ENCODE measurements around the gene FMNL2. TPM values are rescaled to one million over a fixed set of nuclear protein-coding genes. Genes with fewer than 3 reads are reported as not detected.

FMNL2 gene
- polyA plus RNA-seq, 1 donor from 2014 or later: 86.5 TPM

DNA sequence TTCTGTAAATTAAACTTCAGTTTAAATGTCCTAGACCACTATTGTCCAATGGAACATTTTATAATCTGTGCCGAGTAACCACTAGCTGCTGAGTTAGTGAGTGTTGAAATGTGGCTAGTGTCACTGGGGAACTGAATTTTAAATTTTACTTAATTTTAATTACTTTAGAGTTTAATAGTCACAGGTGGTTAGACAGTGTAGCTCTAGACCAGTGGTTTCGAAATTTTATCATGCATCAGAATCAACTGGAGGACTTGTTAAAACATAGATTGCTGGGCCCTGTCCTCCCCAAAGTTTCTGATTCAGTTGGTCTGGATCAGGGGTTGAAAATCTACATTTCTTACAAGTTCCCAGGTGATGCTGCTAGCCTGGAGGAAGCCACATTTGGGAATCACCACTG is 110.4 kb downstream of the FMNL2 start:
- TF ChIP-seq, protein P1, sequence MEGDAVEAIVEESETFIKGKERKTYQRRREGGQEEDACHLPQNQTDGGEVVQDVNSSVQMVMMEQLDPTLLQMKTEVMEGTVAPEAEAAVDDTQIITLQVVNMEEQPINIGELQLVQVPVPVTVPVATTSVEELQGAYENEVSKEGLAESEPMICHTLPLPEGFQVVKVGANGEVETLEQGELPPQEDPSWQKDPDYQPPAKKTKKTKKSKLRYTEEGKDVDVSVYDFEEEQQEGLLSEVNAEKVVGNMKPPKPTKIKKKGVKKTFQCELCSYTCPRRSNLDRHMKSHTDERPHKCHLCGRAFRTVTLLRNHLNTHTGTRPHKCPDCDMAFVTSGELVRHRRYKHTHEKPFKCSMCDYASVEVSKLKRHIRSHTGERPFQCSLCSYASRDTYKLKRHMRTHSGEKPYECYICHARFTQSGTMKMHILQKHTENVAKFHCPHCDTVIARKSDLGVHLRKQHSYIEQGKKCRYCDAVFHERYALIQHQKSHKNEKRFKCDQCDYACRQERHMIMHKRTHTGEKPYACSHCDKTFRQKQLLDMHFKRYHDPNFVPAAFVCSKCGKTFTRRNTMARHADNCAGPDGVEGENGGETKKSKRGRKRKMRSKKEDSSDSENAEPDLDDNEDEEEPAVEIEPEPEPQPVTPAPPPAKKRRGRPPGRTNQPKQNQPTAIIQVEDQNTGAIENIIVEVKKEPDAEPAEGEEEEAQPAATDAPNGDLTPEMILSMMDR (IDR thresholded peaks at IDR 0.05; ENCODE audit: poor library complexity, severe bottlenecking): no peak
- no peak for TF ChIP-seq TAF1 (IDR thresholded peaks at IDR 0.05; ENCODE audit: low read depth)
- TF ChIP-seq POLR2AphosphoS5 (IDR thresholded peaks at IDR 0.05): no peak
- no peak for TF ChIP-seq SMC3 (conservative IDR thresholded peaks at IDR 0.05; ENCODE audit: poor library complexity)
- no peak for TF ChIP-seq MXI1 (conservative IDR thresholded peaks at IDR 0.05; ENCODE audit: poor library complexity, severe bottlenecking)
- no peak for TF ChIP-seq EP300 (conservative IDR thresholded peaks at IDR 0.05; ENCODE audit: poor library complexity, severe bottlenecking)
- TF ChIP-seq, protein P2, sequence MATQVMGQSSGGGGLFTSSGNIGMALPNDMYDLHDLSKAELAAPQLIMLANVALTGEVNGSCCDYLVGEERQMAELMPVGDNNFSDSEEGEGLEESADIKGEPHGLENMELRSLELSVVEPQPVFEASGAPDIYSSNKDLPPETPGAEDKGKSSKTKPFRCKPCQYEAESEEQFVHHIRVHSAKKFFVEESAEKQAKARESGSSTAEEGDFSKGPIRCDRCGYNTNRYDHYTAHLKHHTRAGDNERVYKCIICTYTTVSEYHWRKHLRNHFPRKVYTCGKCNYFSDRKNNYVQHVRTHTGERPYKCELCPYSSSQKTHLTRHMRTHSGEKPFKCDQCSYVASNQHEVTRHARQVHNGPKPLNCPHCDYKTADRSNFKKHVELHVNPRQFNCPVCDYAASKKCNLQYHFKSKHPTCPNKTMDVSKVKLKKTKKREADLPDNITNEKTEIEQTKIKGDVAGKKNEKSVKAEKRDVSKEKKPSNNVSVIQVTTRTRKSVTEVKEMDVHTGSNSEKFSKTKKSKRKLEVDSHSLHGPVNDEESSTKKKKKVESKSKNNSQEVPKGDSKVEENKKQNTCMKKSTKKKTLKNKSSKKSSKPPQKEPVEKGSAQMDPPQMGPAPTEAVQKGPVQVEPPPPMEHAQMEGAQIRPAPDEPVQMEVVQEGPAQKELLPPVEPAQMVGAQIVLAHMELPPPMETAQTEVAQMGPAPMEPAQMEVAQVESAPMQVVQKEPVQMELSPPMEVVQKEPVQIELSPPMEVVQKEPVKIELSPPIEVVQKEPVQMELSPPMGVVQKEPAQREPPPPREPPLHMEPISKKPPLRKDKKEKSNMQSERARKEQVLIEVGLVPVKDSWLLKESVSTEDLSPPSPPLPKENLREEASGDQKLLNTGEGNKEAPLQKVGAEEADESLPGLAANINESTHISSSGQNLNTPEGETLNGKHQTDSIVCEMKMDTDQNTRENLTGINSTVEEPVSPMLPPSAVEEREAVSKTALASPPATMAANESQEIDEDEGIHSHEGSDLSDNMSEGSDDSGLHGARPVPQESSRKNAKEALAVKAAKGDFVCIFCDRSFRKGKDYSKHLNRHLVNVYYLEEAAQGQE (IDR thresholded peaks at IDR 0.05; ENCODE audit: borderline replicate concordance): no peak
- no peak for TF ChIP-seq RAD21 (conservative IDR thresholded peaks at IDR 0.05)
- no peak for TF ChIP-seq EZH2 (IDR thresholded peaks at IDR 0.05; ENCODE audit: borderline replicate concordance, insufficient read depth, low read length, poor library complexity, severe bottlenecking)

DNA sequence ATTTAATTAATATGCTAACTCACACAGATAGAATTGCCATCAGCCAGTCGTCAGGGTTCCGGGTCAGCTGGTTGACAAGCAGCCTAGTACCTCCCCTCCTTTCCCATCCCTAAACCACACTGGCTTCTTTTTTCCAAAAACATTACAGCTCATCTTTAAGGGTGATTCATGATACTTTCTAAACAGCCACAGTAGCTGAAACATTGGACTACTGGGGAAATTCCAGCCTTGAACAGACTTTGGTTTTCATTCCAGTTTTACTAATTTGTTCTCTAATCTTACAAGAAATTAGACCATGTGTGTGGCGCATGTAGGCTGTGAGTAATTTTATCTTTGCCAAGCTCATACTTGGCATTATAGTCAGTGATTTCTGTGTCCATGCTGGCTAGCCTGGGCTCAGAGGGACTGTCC is 110.8 kb downstream of the FMNL2 start:
- H3K9ac ChIP-seq (ENCODE audit: low read length): no peak overlapping the region
- no peaks in the 10 kb centered on the region for H3K9me2 ChIP-seq (ENCODE audit: insufficient read depth, low read length)
- peaks cover 33% of the 10 kb centered on the region for H3K79me2 ChIP-seq (replicated peaks; ENCODE audit: insufficient read depth, low read length)
- H3F3A ChIP-seq (ENCODE audit: insufficient read depth, low read length, poor library complexity, severe bottlenecking): no peaks in the 10 kb centered on the region
- no peaks in the 10 kb centered on the region for H3K36me3 ChIP-seq (ENCODE audit: insufficient read depth, low read length)
- H3K4me3 ChIP-seq (ENCODE audit: low read length): no peak overlapping the region
- H2AFZ ChIP-seq (ENCODE audit: low read depth, low read length): no peak overlapping the region
- H3K27ac ChIP-seq (ENCODE audit: low read length): no peak overlapping the region
- no peaks in the 10 kb centered on the region for H4K20me1 ChIP-seq (ENCODE audit: insufficient read depth)
- H3K9me3 ChIP-seq (ENCODE audit: low read length): no peaks in the 10 kb centered on the region
- no peak for TF ChIP-seq RAD21 (conservative IDR thresholded peaks at IDR 0.05)
- no peak for TF ChIP-seq TAF1 (IDR thresholded peaks at IDR 0.05; ENCODE audit: low read depth)
- no peak for TF ChIP-seq POLR2AphosphoS5 (IDR thresholded peaks at IDR 0.05)
- TF ChIP-seq MXI1 (conservative IDR thresholded peaks at IDR 0.05; ENCODE audit: poor library complexity, severe bottlenecking): no peak
- TF ChIP-seq EP300 (conservative IDR thresholded peaks at IDR 0.05; ENCODE audit: poor library complexity, severe bottlenecking): no peak
- no peak for TF ChIP-seq EZH2 (IDR thresholded peaks at IDR 0.05; ENCODE audit: borderline replicate concordance, insufficient read depth, low read length, poor library complexity, severe bottlenecking)
- TF ChIP-seq SMC3 (conservative IDR thresholded peaks at IDR 0.05; ENCODE audit: poor library complexity): no peak
- TF ChIP-seq, protein P1 (IDR thresholded peaks at IDR 0.05; ENCODE audit: poor library complexity, severe bottlenecking): no peak
- TF ChIP-seq, protein P2 (IDR thresholded peaks at IDR 0.05; ENCODE audit: borderline replicate concordance): no peak
- H3K27me3 ChIP-seq (ENCODE audit: insufficient read depth, low read depth, low read length): no peaks in the 10 kb centered on the region
- H3K4me2 ChIP-seq (ENCODE audit: low read length): no peak overlapping the region

More for the DNA sequence above, 110.4 kb downstream of the FMNL2 start:
- Histone ChIP-seq H4K20me1 (ENCODE audit: insufficient read depth) (no peaks in the 10 kb centered on the region), H3F3A (ENCODE audit: insufficient read depth, low read length, poor library complexity, severe bottlenecking) (no peaks in the 10 kb centered on the region), H2AFZ (ENCODE audit: low read depth, low read length) (no peak overlapping the region), H3K9ac (ENCODE audit: low read length) (no peak overlapping the region), H3K4me3 (ENCODE audit: low read length) (no peak overlapping the region), H3K79me2 (replicated peaks; ENCODE audit: insufficient read depth, low read length) (peaks cover 35% of the 10 kb centered on the region), H3K36me3 (ENCODE audit: insufficient read depth, low read length) (no peaks in the 10 kb centered on the region), H3K27me3 (ENCODE audit: insufficient read depth, low read depth, low read length) (no peaks in the 10 kb centered on the region), H3K9me2 (ENCODE audit: insufficient read depth, low read length) (no peaks in the 10 kb centered on the region), H3K27ac (ENCODE audit: low read length) (no peak overlapping the region), H3K9me3 (ENCODE audit: low read length) (no peaks in the 10 kb centered on the region), H3K4me2 (ENCODE audit: low read length) (no peak overlapping the region)
